Measurements from ENCODE around the gene PTPRM.

PTPRM gene

GRCh38 chr18:8365528-8365927, 798.4 kb downstream of the PTPRM start:
- no peak overlapping the region for H3K4me3 ChIP-seq (ENCODE audit: low read depth, low read length)
- DNase-seq (ENCODE audit: low read depth): no peak
- TF ChIP-seq CTCF (conservative IDR thresholded peaks at IDR 0.05; ENCODE audit: low read depth, low read length): no peak

- no peak for TF ChIP-seq CTCF (conservative IDR thresholded peaks at IDR 0.05; ENCODE audit: low read depth, low read length)
- no peak overlapping the region for H3K4me3 ChIP-seq (ENCODE audit: low read depth, low read length)
- DNase-seq (ENCODE audit: low read depth): no peak
Observed at GRCh38 chr18:8366070-8366469, 799.0 kb downstream of the PTPRM start.

- TF ChIP-seq CTCF (conservative IDR thresholded peaks at IDR 0.05; ENCODE audit: low read depth, low read length): no peak
- H3K4me3 ChIP-seq (ENCODE audit: low read depth, low read length): no peak overlapping the region
- no peak for DNase-seq (ENCODE audit: low read depth)
Observed at GRCh38 chr18:8366656-8367055, 799.5 kb downstream of the PTPRM start.

GRCh38 chr18:8367217-8367988, 800.3 kb downstream of the PTPRM start:
- peak; percentile 30 for DNase-seq (ENCODE audit: low read depth)
- TF ChIP-seq CTCF (conservative IDR thresholded peaks at IDR 0.05; ENCODE audit: low read depth, low read length): peak; percentile 60
- H3K4me3 ChIP-seq (ENCODE audit: low read depth, low read length): peak overlapping the region; percentile 47

GRCh38 chr18:8368512-8369217, 801.5 kb downstream of the PTPRM start:
- no peak for TF ChIP-seq CTCF (conservative IDR thresholded peaks at IDR 0.05; ENCODE audit: low read depth, low read length)
- DNase-seq (ENCODE audit: low read depth): peak; percentile 22
- no peak overlapping the region for H3K4me3 ChIP-seq (ENCODE audit: low read depth, low read length)

GRCh38 chr18:8373486-8373885, 806.4 kb downstream of the PTPRM start:
- H3K4me3 ChIP-seq (ENCODE audit: low read depth, low read length): no peak overlapping the region
- TF ChIP-seq CTCF (conservative IDR thresholded peaks at IDR 0.05; ENCODE audit: low read depth, low read length): no peak
- no peak for DNase-seq (ENCODE audit: low read depth)

All from choroid plexus epithelial cell (primary cell).